Muscle layer of duodenum (tissue), 2 donors: ENCODE measurements around the gene GPR39.

Experiments used
- H3K27ac ChIP-seq: one replicate; pipeline ENCODE4 v1.7.0; 2013; ENCODE audit warnings: mild to moderate bottlenecking, low read length
- H3K27me3 ChIP-seq: one replicate; pipeline ENCODE4 v1.7.0; 2013; ENCODE audit warnings: low read depth, mild to moderate bottlenecking, control low read depth, low read length
- H3K36me3 ChIP-seq, 2 donors: one replicate each; pipeline ENCODE4 v1.7.0; 2013; ENCODE audit warnings: low read length in 2 of 2, control low read depth in 1 of 2, mild to moderate bottlenecking in 1 of 2; ENCODE audit not compliant: insufficient read depth in 2 of 2, control insufficient read depth in 1 of 2
- H3K4me1 ChIP-seq, 2 donors: one replicate each; pipeline ENCODE4 v1.7.0; 2013; ENCODE audit warnings: low read length in 2 of 2, mild to moderate bottlenecking in 2 of 2, control low read depth in 1 of 2, moderate library complexity in 1 of 2; ENCODE audit not compliant: insufficient read depth in 2 of 2, control insufficient read depth in 1 of 2
- H3K4me3 ChIP-seq, 2 donors: one replicate each; pipeline ENCODE4 v1.7.0; 2013; ENCODE audit warnings: low read length in 2 of 2, low read depth in 1 of 2, mild to moderate bottlenecking in 1 of 2
- H3K9me3 ChIP-seq, 2 donors: one replicate each; pipeline ENCODE4 v1.7.0; 2013; ENCODE audit warnings: low read length in 2 of 2, control low read depth in 1 of 2, mild to moderate bottlenecking in 1 of 2; ENCODE audit not compliant: control insufficient read depth in 1 of 2
- donor health status: healthy.

The GPR39 gene

DNA sequence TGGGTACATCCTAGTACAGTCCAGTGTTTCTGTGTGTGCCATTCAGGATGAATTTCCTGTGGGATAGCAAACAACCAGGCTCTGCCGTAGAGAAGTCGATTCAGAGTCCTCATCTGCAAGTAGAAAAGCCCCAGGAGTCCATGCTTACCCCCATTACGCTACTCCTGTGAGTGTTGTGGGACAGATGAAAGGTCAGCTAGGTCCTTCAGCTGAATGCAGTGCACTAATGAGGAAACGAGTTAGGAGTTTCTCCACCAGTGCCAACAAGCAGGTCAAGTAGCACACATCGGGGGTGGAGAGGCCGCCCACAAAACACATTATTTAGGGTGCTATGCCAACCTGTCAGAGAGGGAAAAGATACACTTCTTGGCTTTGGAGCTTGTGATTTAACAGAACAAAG, 2.5 kb upstream of the GPR39 start:
- Histone ChIP-seq H3K4me3 (no peak overlapping the region), H3K4me1 (peaks cover 0 to 6% of the 10 kb centered on the region in 2 donors), H3K27me3 (no peaks in the 10 kb centered on the region), H3K9me3 (no peaks in the 10 kb centered on the region), H3K27ac (no peak overlapping the region), H3K36me3 (no peaks in the 10 kb centered on the region)

DNA sequence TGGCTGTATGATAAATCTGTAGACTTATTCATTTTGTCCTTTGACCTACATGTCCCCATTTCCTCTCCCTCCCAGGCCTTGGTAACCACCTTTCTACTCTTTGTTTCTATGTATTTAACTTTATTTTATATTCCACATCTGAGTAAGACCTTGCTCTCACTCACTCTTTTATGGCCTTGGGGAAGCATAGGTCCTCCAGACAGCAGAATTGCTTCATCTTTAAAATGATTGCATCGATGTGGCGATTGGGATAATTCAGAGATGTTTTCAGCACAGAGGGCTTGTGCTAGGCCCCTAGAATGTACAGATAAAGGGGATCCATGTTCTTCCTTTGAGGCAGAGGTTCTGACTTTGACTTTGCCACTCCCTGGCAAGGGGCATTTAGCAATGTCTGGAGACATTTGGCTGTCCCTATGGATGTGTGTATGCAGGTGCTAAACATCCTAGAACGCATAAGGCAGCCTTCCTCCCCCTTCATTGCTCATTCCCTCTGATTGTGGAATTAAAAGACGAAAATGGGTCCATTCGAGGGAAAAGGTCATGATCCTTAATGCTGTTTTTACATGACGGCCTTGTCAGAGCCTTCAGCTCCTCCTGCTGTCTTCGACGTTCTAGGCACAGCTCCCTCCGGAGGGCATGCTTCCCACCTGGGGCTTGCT, 1.2 kb upstream of the GPR39 start:
- Histone ChIP-seq H3K36me3 (no peaks in the 10 kb centered on the region), H3K9me3 (no peaks in the 10 kb centered on the region), H3K4me3 (peak overlapping the region; percentile 52 to 77), H3K27ac (peak overlapping the region; percentile 58), H3K27me3 (no peaks in the 10 kb centered on the region), H3K4me1 (peaks cover 0 to 6% of the 10 kb centered on the region in 2 donors)

GRCh38 chr2:132415915-132416722, 486 bp upstream of the GPR39 start:
- Histone ChIP-seq H3K4me3 (peak overlapping the region; percentile 52 to 77), H3K36me3 (no peaks in the 10 kb centered on the region), H3K4me1 (peaks cover 0 to 6% of the 10 kb centered on the region in 2 donors), H3K27me3 (no peaks in the 10 kb centered on the region), H3K27ac (peak overlapping the region; percentile 58), H3K9me3 (no peaks in the 10 kb centered on the region)

DNA sequence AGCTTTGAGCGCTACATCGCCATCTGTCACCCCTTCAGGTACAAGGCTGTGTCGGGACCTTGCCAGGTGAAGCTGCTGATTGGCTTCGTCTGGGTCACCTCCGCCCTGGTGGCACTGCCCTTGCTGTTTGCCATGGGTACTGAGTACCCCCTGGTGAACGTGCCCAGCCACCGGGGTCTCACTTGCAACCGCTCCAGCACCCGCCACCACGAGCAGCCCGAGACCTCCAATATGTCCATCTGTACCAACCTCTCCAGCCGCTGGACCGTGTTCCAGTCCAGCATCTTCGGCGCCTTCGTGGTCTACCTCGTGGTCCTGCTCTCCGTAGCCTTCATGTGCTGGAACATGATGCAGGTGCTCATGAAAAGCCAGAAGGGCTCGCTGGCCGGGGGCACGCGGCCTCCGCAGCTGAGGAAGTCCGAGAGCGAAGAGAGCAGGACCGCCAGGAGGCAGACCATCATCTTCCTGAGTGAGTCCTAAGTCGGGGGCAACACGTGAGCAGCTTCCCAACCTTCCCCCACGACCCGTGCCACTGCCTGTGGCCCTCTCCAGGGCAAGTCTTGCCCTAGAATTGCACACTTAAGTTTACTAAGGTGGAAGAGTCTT, 928 bp downstream of the GPR39 start:
- Histone ChIP-seq H3K27me3 (no peaks in the 10 kb centered on the region), H3K27ac (no peak overlapping the region), H3K4me3 (peak overlapping the region in 1 of 2 donors; percentile 28), H3K36me3 (no peaks in the 10 kb centered on the region), H3K9me3 (no peaks in the 10 kb centered on the region), H3K4me1 (peaks cover 0 to 6% of the 10 kb centered on the region in 2 donors)

DNA sequence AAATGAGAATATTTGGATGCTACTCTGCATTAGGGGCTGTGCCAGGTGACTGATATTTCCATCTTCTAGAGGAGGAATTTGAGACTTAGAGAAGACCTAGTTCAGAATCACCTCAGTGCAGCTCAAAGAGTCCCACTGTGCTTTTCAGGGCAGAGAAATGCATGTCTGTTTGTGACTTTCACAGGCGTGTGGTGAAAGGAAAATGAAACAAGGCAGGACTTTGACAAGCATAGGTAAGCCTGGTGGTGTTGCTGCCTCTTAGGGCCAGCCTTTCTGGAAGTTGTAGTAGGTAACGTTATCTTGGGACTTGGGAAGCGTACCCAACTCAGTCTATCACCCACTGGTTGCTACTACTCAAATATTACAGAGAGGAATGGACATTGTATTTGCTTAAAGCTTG, 2.6 kb downstream of the GPR39 start:
- no peak overlapping the region for H3K27ac ChIP-seq
- H3K36me3 ChIP-seq: no peaks in the 10 kb centered on the region
- peak overlapping the region in 1 of 2 donors; percentile 14 for H3K4me3 ChIP-seq
- H3K4me1 ChIP-seq: peaks cover 1 to 6% of the 10 kb centered on the region in 2 donors
- H3K27me3 ChIP-seq: no peaks in the 10 kb centered on the region
- no peaks in the 10 kb centered on the region for H3K9me3 ChIP-seq

GRCh38 chr2:132419941-132420340, 3.3 kb downstream of the GPR39 start:
- Histone ChIP-seq H3K4me1 (peaks cover 4 to 6% of the 10 kb centered on the region in 2 donors), H3K9me3 (no peaks in the 10 kb centered on the region), H3K27me3 (no peaks in the 10 kb centered on the region), H3K27ac (no peak overlapping the region), H3K4me3 (no peak overlapping the region), H3K36me3 (no peaks in the 10 kb centered on the region)

GRCh38 chr2:132420816-132421805, 4.5 kb downstream of the GPR39 start:
- Histone ChIP-seq H3K36me3 (no peaks in the 10 kb centered on the region), H3K27me3 (no peaks in the 10 kb centered on the region), H3K4me1 (peaks cover 0 to 4% of the 10 kb centered on the region in 2 donors), H3K27ac (no peak overlapping the region), H3K4me3 (no peak overlapping the region), H3K9me3 (no peaks in the 10 kb centered on the region)

DNA sequence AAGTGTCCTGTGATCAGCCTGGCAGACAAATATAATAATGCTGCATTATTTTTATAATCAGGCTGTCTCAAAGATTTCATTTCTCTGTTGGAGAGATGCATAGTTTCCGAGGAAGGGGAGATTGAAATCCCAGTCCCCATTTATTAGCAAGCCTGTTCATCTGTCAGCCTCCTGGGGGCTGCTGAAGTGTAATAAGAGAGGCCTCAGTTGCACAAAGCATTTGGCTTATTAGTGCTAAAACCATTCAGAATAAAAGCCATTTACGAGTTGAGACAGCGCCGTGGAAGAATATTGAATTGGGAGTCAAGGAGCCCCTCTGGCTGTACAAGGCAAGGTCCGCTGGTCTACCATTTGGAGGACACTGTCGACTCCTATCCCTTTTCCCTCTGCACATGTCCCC, 6.1 kb downstream of the GPR39 start:
- Histone ChIP-seq H3K27ac (no peak overlapping the region), H3K4me3 (no peak overlapping the region), H3K36me3 (no peaks in the 10 kb centered on the region), H3K27me3 (no peaks in the 10 kb centered on the region), H3K4me1 (peaks cover 0 to 4% of the 10 kb centered on the region in 2 donors), H3K9me3 (no peaks in the 10 kb centered on the region)

DNA sequence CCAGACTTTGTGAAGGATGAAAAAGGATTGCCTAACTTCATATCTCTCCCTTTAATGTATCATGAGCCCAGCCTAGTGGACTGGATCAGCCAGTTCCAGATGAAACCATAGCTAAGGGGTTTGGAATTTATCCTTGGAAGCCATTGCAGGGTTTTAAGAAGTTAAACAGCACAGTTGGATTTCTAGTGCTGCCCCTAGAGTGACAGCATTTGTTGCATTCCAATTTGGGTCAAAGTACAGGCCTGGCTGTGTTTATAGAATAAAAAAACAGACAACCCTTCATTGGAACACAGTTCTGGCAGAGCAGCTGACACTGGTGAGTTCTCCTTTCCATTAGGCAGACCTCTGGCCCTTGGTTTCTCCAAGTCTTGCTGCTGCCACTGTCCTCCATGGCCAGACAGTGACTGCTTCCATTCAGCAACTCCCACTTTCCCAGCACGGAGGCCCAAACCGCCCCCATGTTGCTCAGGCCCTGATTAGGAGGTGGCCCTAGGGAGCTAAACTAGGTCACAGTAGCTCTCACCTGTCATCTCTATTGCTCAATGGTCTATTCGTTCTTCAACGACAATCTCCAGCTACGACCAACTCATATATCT, 8.0 kb downstream of the GPR39 start:
- Histone ChIP-seq H3K27ac (no peak overlapping the region), H3K4me1 (peaks cover 0 to 4% of the 10 kb centered on the region in 2 donors)

DNA sequence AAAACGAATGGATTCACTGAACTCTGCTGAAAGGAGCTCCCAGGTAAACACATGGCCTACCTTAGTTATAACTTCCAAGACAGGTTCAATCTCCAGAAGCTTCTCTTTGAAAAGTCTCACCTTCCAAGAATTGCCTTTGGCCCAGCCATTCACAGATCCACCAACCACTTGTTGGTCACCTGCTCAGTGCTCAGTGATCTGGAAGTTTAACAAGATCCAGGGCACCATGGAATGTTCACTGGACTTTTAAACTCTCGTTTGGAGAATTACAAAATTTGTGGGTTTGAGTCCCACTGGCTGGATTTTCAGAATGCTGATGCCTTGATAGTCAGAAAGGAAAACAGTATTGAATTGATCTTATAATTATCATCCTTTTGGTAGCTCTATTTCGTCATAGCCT, 9.4 kb downstream of the GPR39 start:
- H3K9me3 ChIP-seq: no peaks in the 10 kb centered on the region
- H3K27ac ChIP-seq: no peak overlapping the region
- H3K36me3 ChIP-seq: no peaks in the 10 kb centered on the region
- no peak overlapping the region for H3K4me3 ChIP-seq
- peaks cover 0 to 4% of the 10 kb centered on the region in 2 donors for H3K4me1 ChIP-seq
- H3K27me3 ChIP-seq: no peaks in the 10 kb centered on the region

More for the DNA sequence above, 8.0 kb downstream of the GPR39 start:
- Histone ChIP-seq H3K36me3 (no peaks in the 10 kb centered on the region), H3K4me3 (no peak overlapping the region), H3K27me3 (no peaks in the 10 kb centered on the region), H3K9me3 (no peaks in the 10 kb centered on the region)
